Activated CD4-positive, alpha-beta T cell treated with anti-CD3 and anti-CD28 coated beads for 24 hours (primary cell): ENCODE data around the gene TUBB3.
"Not testable (repeated sequence)": the region's sequence is repeated elsewhere in the genome, so short reads cannot be mapped to it uniquely, and the experiment has no call there.

ENCODE experiments used
- DNase-seq, 2 donors: peaks; one replicate each; pipeline ENCODE4 v3.0.0-alpha.2; 2020; ENCODE audit warnings: low read depth in 2 of 2

Gene TUBB3

DNA sequence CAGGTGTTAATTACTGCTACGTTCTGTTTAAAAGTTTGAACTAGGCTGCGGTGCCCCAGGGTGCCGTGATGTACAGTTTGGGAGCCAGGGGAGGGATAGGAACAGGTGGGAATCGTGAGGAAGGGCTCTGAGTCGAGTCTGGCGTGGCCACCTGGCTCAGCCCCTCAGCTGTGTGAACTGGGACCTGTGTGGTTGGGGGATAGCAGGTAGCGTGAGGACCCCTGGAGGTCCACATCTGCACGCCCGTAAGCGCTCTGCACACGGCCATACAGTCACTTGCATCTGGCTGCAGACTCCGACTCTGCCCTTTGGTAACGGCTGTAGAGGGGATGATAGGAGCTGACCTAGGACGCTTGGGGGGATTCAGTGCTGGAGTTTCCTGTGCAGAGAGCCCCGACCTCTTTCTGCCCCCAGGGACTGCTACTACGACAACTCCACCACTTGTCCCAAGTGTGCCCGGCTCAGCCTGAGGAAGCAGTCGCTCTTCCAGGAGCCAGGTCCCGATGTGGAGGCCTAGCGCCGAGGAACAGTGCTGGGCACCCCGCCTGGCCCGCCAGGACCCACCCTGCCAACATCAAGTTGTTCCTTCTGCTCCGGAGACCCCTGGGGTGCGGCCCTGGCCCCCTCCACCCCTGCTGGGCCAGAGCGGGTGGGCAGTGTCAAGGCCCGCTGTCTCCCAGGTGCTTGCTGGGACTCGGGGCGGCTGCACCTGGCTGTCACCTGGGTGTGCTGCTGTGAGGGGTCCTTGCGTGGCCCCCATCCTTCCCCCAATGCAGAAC is 42.5 kb downstream of the TUBB3 start:
- DNase-seq = no peak

DNA sequence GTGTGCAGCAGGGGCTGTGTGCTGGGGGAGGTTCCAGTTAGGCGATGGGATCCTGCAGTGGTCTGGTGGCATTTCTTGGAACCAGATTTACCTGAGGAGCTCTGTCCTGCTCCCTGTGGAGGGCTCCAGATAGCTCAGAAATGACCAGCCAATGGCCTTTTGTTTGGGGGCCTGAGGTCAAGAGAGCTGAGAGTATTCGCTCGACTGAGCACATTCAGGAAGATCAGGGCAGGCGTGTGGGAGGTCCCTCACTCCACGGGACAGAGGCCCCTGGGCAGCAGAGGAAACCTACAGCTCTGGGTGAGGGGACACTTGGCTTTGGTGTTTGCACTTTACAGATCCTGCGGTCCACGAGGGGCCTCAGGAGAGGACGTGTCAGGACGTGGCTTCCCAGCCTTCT is 43.6 kb downstream of the TUBB3 start:
- DNase-seq = no peak

GRCh38 chr16:89967436-89967835 is 44.3 kb downstream of the TUBB3 start:
- DNase-seq = not testable (repeated sequence)

GRCh38 chr16:89968074-89968473 is 44.9 kb downstream of the TUBB3 start:
- DNase-seq = not testable (repeated sequence)

DNA sequence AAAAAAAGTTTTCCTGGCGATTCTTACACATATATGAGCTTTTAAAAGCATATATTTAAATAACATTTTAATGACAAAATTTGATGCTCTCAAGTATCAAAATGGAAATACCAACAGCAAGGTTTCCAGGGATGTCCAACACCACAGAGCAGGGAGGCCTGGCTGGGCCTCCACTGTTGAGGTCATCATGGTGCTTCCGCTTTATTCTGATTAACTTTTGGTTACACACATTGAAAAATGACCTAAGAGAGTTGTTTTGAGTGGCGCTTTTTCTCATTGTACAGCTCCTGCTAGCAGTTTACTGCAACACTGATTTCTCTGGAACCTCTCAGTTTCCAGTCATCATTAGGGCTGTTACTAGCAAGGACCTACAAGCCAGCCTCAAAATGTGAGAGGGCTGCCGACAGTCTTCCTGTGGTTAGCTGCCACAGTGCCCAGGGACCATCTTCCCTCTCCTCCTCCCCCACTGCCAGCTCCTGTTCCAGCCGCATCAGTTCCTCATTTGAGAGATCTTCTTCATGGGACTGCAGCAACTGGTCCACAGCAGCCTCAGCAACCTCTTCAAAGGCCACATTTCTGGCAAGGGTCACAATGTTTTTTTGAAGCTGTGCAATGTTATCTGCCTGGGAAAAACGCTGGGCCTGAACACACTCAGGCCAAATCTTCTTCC is 46.7 kb downstream of the TUBB3 start:
- DNase-seq = no peak

DNA sequence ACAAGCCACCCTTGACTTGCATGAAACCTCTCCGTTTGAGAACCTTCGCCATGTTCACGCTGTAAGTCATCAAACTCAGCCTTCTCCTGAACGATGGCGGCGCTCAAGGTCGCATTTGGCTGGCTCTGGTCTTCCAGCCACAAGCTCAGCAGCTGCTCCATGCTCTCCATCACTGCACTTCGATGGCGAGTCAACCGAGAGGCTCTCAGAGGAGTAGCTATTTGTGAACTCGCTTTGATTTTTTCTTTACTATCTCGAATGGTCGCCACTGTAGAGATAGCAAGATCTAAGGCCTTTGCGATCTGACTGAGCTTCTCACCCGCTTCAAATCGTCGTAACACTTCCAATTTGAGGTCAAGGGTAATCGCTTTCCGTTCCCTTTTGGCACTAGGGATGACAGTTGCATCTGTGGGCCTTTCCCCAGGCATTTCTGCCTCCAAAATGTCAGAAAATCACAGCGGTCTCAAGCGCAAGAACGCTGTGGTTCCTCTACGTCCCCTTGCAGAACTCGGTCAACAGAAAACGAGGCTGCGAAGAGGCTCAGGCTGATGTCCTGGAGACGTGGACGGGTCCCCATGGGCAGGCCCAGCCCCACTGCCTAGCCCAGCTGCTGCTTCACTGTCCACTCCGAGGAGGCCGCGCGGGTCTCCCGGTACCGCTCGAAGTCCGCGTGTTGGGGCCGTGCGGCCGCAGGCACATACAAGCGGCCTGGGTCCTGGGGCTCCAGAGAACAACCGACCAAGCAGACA is 48.5 kb downstream of the TUBB3 start:
- DNase-seq = no peak

- DNase-seq = peak; percentile 84 to 85
Measured at GRCh38 chr16:89972244-89973234, 49.4 kb downstream of the TUBB3 start.

- DNase-seq = no peak
Measured at GRCh38 chr16:89973235-89973634, 50.1 kb downstream of the TUBB3 start.

DNA sequence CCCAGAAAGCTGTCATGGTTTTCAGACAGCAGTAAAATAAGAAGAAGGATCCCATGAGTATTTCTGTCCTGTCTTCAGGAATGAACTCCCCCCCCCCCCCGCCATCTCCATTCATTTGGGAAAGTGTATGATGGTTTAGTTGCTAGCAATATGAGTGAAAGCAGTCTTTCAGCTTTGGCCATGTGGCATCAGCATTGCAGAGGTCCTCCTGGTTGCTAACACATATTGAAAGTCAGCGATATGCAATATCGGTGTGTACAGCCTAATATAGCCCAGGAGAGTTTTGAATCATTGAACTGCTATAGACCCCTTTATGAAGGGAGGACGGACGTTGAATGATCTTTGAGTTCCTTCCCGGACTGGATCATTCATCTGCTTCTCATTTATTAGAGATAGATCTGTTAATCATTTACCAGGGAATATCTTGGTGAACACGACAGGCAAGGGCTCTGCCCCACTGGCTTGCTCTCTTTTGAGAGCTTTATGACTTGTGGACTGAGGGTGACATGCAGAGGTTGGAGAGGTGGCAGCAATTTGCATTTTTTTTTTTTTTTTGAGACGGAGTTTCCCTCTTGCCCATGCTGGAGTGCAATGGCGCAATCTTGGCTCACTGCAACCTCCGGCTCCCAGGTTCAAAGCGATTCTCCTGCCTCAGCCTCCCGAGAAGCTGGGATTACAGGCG is 50.7 kb downstream of the TUBB3 start:
- no peak for DNase-seq

GRCh38 chr16:89974870-89975269 is 51.7 kb downstream of the TUBB3 start:
- no peak for DNase-seq

- no peak for DNase-seq
Measured at GRCh38 chr16:89981414-89981813, 58.3 kb downstream of the TUBB3 start.

- no peak for DNase-seq
Measured at GRCh38 chr16:89982318-89982717, 59.2 kb downstream of the TUBB3 start.

GRCh38 chr16:89983536-89983935 is 60.4 kb downstream of the TUBB3 start:
- no peak for DNase-seq

DNA sequence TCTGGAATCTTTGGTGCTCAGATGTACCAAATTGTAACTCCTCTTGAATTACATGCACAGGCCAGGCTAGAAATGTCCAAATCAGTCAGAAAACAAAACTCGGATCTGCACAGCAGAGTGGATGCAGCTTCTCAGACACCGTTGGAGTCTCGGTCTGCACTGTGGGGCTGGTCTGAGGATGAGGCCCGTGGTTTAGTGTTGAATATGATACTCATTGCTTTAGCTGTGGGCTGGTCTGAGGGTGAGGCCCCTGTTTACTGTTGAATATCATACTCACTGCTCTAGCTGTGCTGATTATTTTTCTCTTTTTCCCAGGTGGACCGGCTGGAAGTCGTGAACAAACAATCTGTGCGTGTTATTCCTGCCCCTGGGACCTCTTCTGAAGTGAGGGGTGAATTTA is 61.1 kb downstream of the TUBB3 start:
- DNase-seq = no peak

GRCh38 chr16:89985219-89985618 is 62.1 kb downstream of the TUBB3 start:
- DNase-seq = no peak
